K562 (cell line): ENCODE results near the gene INKA2. TPM values are rescaled to one million over a fixed set of nuclear protein-coding genes. Genes with fewer than 3 reads are reported as not detected.

Experiments
- C11orf30 ChIP-seq: fragments of 450-650 bp; IDR thresholded peaks from 2 replicates; pipeline ENCODE4 v1.6.1; 2016; ENCODE audit warnings: low read depth, mild to moderate bottlenecking
- ETV5 ChIP-seq: sonication (generic); formaldehyde crosslinking; IDR thresholded peaks from 2 replicates; pipeline ENCODE4 v1.4.0; 2020; ENCODE audit warnings: low read depth, mild to moderate bottlenecking, missing genetic modification reagents
- FOXA3 ChIP-seq, 2 experiments: fragments of 450-650 bp in 1 of 2; sonication (generic) in 1 of 2; formaldehyde crosslinking; IDR thresholded peaks in 1 of 2; conservative IDR thresholded peaks in 1 of 2; 2 replicates each; pipeline versions ENCODE4 v1.4.0 to v1.8.0; 2020 to 2022; ENCODE audit warnings: mild to moderate bottlenecking in 2 of 2, missing genetic modification reagents in 1 of 2
- HDAC2 ChIP-seq: fragments of 450-650 bp; IDR thresholded peaks from 2 replicates; pipeline ENCODE4 v1.6.1; 2016; ENCODE audit warnings: mild to moderate bottlenecking
- NR1H2 ChIP-seq: sonication (generic); formaldehyde crosslinking; IDR thresholded peaks from 2 replicates; pipeline ENCODE4 v1.4.0; 2020; ENCODE audit warnings: mild to moderate bottlenecking, missing genetic modification reagents
- RBBP5 ChIP-seq: fragments of 200-600 bp; sonication (generic); IDR thresholded peaks from 2 replicates; pipeline ENCODE4 v1.6.1; 2012; ENCODE audit warnings: borderline replicate concordance, mild to moderate bottlenecking, low read length, control low read depth, inconsistent platforms; ENCODE audit not compliant: insufficient read depth, poor library complexity, severe bottlenecking
- RFX1 ChIP-seq: fragments of 450-650 bp; IDR thresholded peaks from 2 replicates; pipeline ENCODE4 v1.6.1; 2016; ENCODE audit warnings: mild to moderate bottlenecking, moderate library complexity
- ZNF217 ChIP-seq: sonication (generic); formaldehyde crosslinking; IDR thresholded peaks from 2 replicates; pipeline ENCODE4 v1.8.0; 2022; ENCODE audit warnings: mild to moderate bottlenecking, missing genetic modification reagents
- polyA plus RNA-seq, 8 experiments: library from polyadenylated mRNA; depleted of rRNA in 4 of 8; stranded (reverse) in 5 of 8; unstranded in 3 of 8; fragments of >200 nt; fragmentation: Nextera tagmentation in 2 of 8; fragmentation: Illumina TruSeq in 1 of 8; extraction: Ambion mirVana in 2 of 8; extraction: Trizol in 1 of 8; gene quantifications; 2 replicates each; pipeline versions ENCODE4 v1.2.1 to v1.2.3, GENCODE V29; 2011 to 2014; ENCODE audit warnings: inconsistent platforms in 1 of 8, missing spikeins in 1 of 8
- total RNA-seq, 7 experiments: library from RNA; depleted of rRNA in 6 of 7; stranded (reverse); fragments of >200 nt in 6 of 7; fragmentation: Illumina TruSeq in 2 of 7; extraction: Trizol in 2 of 7; gene quantifications; 2 replicates each; pipeline versions ENCODE4 v1.2.1 to v1.2.3, GENCODE V29; 2011 to 2021; ENCODE audit warnings: low replicate concordance in 1 of 7
- TF ChIP-seq, protein P1 (sequence below): fragments of 450-650 bp; IDR thresholded peaks from 2 replicates; pipeline ENCODE4 v1.6.1; 2018; ENCODE audit not compliant: partially characterized antibody
- TF ChIP-seq, protein P2 (sequence below): fragments of 250-450 bp; sonication (Bioruptor Pico); IDR thresholded peaks from 2 replicates; pipeline ENCODE4 v1.4.0; 2020; ENCODE audit warnings: borderline replicate concordance
- TF ChIP-seq, protein P3 (sequence below): fragments of 450-650 bp; IDR thresholded peaks from 2 replicates; pipeline ENCODE4 v1.6.1; 2017; ENCODE audit warnings: antibody characterized with exemption, mild to moderate bottlenecking

The INKA2 gene
- total and polyA plus RNA-seq, 9 of the 15 experiments (the other 6 are each of a cell fraction or from before 2014, with no cell fraction given) = 0.04 to 1.4 (median 0.26) TPM; not detected in 1

GRCh38 chr1:111733183-111733991, 5.8 kb downstream of the INKA2 start (continued):
- TF ChIP-seq, protein P1, sequence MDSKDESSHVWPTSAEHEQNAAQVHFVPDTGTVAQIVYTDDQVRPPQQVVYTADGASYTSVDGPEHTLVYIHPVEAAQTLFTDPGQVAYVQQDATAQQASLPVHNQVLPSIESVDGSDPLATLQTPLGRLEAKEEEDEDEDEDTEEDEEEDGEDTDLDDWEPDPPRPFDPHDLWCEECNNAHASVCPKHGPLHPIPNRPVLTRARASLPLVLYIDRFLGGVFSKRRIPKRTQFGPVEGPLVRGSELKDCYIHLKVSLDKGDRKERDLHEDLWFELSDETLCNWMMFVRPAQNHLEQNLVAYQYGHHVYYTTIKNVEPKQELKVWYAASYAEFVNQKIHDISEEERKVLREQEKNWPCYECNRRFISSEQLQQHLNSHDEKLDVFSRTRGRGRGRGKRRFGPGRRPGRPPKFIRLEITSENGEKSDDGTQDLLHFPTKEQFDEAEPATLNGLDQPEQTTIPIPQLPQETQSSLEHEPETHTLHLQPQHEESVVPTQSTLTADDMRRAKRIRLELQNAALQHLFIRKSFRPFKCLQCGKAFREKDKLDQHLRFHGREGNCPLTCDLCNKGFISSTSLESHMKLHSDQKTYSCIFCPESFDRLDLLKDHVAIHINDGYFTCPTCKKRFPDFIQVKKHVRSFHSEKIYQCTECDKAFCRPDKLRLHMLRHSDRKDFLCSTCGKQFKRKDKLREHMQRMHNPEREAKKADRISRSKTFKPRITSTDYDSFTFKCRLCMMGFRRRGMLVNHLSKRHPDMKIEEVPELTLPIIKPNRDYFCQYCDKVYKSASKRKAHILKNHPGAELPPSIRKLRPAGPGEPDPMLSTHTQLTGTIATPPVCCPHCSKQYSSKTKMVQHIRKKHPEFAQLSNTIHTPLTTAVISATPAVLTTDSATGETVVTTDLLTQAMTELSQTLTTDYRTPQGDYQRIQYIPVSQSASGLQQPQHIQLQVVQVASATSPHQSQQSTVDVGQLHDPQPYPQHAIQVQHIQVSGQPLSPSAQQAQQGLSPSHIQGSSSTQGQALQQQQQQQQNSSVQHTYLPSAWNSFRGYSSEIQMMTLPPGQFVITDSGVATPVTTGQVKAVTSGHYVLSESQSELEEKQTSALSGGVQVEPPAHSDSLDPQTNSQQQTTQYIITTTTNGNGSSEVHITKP = peak; percentile 75
- TF ChIP-seq ZNF217 (CRISPR knock-in tag) (no peak), NR1H2 (CRISPR knock-in tag) (no peak), ETV5 (CRISPR knock-in tag) (peak; percentile 49; the same call in 1 of the 2 replicates), C11orf30 (peak; percentile 53; the same call in 1 of the 2 replicates), RBBP5 (no peak), HDAC2 (no peak), RFX1 (peak; percentile 85), FOXA3 (CRISPR knock-in tag; conservative IDR thresholded peaks at IDR 0.05 in 1 of 2, IDR thresholded peaks at IDR 0.05 in 1 of 2) (no peak)
- TF ChIP-seq, protein P2, sequence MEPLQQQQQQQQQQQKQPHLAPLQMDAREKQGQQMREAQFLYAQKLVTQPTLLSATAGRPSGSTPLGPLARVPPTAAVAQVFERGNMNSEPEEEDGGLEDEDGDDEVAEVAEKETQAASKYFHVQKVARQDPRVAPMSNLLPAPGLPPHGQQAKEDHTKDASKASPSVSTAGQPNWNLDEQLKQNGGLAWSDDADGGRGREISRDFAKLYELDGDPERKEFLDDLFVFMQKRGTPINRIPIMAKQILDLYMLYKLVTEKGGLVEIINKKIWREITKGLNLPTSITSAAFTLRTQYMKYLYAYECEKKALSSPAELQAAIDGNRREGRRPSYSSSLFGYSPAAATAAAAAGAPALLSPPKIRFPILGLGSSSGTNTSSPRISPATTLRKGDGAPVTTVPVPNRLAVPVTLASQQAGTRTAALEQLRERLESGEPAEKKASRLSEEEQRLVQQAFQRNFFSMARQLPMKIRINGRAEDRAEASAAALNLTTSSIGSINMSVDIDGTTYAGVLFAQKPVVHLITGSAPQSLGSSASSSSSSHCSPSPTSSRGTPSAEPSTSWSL (CRISPR knock-in tag) = no peak
- TF ChIP-seq, protein P3, sequence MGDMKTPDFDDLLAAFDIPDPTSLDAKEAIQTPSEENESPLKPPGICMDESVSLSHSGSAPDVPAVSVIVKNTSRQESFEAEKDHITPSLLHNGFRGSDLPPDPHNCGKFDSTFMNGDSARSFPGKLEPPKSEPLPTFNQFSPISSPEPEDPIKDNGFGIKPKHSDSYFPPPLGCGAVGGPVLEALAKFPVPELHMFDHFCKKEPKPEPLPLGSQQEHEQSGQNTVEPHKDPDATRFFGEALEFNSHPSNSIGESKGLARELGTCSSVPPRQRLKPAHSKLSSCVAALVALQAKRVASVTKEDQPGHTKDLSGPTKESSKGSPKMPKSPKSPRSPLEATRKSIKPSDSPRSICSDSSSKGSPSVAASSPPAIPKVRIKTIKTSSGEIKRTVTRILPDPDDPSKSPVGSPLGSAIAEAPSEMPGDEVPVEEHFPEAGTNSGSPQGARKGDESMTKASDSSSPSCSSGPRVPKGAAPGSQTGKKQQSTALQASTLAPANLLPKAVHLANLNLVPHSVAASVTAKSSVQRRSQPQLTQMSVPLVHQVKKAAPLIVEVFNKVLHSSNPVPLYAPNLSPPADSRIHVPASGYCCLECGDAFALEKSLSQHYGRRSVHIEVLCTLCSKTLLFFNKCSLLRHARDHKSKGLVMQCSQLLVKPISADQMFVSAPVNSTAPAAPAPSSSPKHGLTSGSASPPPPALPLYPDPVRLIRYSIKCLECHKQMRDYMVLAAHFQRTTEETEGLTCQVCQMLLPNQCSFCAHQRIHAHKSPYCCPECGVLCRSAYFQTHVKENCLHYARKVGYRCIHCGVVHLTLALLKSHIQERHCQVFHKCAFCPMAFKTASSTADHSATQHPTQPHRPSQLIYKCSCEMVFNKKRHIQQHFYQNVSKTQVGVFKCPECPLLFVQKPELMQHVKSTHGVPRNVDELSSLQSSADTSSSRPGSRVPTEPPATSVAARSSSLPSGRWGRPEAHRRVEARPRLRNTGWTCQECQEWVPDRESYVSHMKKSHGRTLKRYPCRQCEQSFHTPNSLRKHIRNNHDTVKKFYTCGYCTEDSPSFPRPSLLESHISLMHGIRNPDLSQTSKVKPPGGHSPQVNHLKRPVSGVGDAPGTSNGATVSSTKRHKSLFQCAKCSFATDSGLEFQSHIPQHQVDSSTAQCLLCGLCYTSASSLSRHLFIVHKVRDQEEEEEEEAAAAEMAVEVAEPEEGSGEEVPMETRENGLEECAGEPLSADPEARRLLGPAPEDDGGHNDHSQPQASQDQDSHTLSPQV = no peak
